ENCODE measurements around the gene AZIN2.

AZIN2 gene

DNA sequence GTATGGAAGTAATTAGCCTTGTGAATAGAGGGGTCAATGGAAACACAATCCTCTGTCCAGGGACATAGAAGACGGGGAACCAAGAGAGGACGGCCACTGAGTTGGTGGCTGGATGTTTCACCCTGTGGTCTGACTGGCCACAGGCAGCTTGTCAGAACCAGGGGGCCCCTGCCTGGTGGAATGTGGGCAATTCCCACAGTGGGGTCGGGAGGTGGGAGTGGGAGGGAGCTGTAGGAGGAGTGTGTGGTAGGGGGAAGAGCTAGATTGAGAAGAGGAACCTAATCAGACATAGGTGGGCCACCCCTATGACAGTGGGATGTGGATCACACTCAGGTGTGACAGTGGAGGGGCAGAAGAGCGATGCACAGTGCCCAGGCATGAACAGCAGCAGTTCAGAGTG, 69.6 kb downstream of the AZIN2 start:
- Histone ChIP-seq H4K20me1 (ENCODE audit: insufficient read depth, low read length) (no peaks in the 10 kb centered on the region), H3K79me2 (ENCODE audit: low read length) (no peaks in the 10 kb centered on the region), H3K9me3 (ENCODE audit: insufficient read depth, low read length) (no peaks in the 10 kb centered on the region), H3K4me2 (ENCODE audit: low read length) (no peak overlapping the region), H3K36me3 (replicated peaks; ENCODE audit: low read depth, low read length) (no peaks in the 10 kb centered on the region), H3K9ac (ENCODE audit: low read length) (no peak overlapping the region), H2AFZ (ENCODE audit: low read depth, low read length) (no peak overlapping the region), H3K27ac (ENCODE audit: low read length) (no peak overlapping the region), H3K27me3 (ENCODE audit: low read depth, low read length) (no peaks in the 10 kb centered on the region), H3K4me1 (ENCODE audit: low read length) (no peaks in the 10 kb centered on the region), H3K4me3 (ENCODE audit: low read length) (no peak overlapping the region)
- TF ChIP-seq, protein P1, sequence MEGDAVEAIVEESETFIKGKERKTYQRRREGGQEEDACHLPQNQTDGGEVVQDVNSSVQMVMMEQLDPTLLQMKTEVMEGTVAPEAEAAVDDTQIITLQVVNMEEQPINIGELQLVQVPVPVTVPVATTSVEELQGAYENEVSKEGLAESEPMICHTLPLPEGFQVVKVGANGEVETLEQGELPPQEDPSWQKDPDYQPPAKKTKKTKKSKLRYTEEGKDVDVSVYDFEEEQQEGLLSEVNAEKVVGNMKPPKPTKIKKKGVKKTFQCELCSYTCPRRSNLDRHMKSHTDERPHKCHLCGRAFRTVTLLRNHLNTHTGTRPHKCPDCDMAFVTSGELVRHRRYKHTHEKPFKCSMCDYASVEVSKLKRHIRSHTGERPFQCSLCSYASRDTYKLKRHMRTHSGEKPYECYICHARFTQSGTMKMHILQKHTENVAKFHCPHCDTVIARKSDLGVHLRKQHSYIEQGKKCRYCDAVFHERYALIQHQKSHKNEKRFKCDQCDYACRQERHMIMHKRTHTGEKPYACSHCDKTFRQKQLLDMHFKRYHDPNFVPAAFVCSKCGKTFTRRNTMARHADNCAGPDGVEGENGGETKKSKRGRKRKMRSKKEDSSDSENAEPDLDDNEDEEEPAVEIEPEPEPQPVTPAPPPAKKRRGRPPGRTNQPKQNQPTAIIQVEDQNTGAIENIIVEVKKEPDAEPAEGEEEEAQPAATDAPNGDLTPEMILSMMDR (IDR thresholded peaks at IDR 0.05; ENCODE audit: low read depth, low read length) = no peak
- no peak for TF ChIP-seq EZH2phosphoT487 (IDR thresholded peaks at IDR 0.05; ENCODE audit: low read depth)

DNA sequence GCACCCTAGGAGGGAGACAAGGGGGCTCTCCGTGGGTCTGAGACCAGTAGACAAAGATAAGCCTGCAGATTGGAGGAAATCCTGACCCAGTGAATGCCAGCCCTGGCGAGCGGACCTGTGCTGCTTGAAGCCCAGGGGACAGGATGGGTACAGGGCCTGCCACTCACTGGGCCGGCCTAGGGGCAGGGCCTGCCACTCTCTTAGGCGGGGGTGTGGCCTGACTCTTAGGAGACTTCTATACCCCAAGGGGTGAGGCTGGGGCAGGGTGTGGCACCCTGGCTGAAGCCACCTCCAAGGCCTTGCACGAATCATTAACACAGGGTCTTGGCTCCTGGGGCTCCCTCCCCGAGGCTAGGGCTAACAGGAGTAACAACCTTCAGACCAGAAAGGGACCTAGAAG, 70.2 kb downstream of the AZIN2 start:
- Histone ChIP-seq H4K20me1 (ENCODE audit: insufficient read depth, low read length) (no peaks in the 10 kb centered on the region), H3K9me3 (ENCODE audit: insufficient read depth, low read length) (no peaks in the 10 kb centered on the region), H3K4me1 (ENCODE audit: low read length) (no peaks in the 10 kb centered on the region), H3K27me3 (ENCODE audit: low read depth, low read length) (no peaks in the 10 kb centered on the region), H3K9ac (ENCODE audit: low read length) (no peak overlapping the region), H2AFZ (ENCODE audit: low read depth, low read length) (no peak overlapping the region), H3K79me2 (ENCODE audit: low read length) (no peaks in the 10 kb centered on the region), H3K4me2 (ENCODE audit: low read length) (no peak overlapping the region), H3K4me3 (ENCODE audit: low read length) (no peak overlapping the region), H3K36me3 (replicated peaks; ENCODE audit: low read depth, low read length) (no peaks in the 10 kb centered on the region), H3K27ac (ENCODE audit: low read length) (no peak overlapping the region)
- no peak for TF ChIP-seq EZH2phosphoT487 (IDR thresholded peaks at IDR 0.05; ENCODE audit: low read depth)
- TF ChIP-seq, protein P1 (IDR thresholded peaks at IDR 0.05; ENCODE audit: low read depth, low read length) = no peak

DNA sequence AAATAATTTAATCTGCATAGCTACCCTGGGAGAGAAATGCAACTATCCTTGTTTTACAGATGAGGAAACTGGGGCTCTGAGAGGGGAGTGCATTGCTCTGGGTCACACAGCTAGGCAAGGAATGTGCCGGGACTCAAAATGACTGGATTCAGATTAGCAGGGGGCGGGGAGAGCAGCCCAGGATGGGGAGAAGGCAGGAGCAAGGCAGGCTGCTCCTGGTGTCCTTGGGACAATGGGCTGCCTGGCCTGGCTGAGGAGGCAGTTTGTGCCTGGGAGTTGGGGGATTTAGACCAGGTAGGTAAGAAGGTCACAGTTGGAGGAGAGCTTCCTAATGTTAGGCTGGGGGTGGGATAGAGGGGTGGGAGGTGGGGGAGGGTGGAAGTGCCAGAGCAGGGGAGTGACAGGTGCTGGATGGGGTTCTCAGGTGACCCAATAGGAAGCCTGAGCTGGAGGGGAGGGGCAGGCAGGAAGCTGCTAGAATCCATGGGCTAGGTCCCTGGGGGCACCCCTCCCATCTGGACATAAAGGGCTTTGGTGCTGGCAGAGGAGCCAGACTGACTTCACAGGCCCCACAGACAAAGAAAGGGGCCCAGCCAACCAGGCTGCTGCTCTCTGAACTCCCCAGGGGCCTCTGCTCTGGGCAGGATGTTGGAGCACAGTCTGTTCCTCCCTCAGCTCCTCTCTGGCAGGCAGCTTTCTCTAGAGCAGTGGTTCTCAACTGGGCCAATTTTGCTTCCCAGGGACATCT, 71.9 kb downstream of the AZIN2 start:
- H3K27ac ChIP-seq (ENCODE audit: low read length) = no peak overlapping the region
- H3K4me2 ChIP-seq (ENCODE audit: low read length) = no peak overlapping the region
- TF ChIP-seq EZH2phosphoT487 (IDR thresholded peaks at IDR 0.05; ENCODE audit: low read depth) = no peak
- TF ChIP-seq, protein P1 (IDR thresholded peaks at IDR 0.05; ENCODE audit: low read depth, low read length) = no peak
- H3K4me3 ChIP-seq (ENCODE audit: low read length) = no peak overlapping the region
- no peak overlapping the region for H2AFZ ChIP-seq (ENCODE audit: low read depth, low read length)
- H3K36me3 ChIP-seq (replicated peaks; ENCODE audit: low read depth, low read length) = no peaks in the 10 kb centered on the region
- no peaks in the 10 kb centered on the region for H3K4me1 ChIP-seq (ENCODE audit: low read length)
- no peaks in the 10 kb centered on the region for H3K79me2 ChIP-seq (ENCODE audit: low read length)
- no peaks in the 10 kb centered on the region for H4K20me1 ChIP-seq (ENCODE audit: insufficient read depth, low read length)
- H3K9me3 ChIP-seq (ENCODE audit: insufficient read depth, low read length) = no peaks in the 10 kb centered on the region
- no peak overlapping the region for H3K9ac ChIP-seq (ENCODE audit: low read length)
- H3K27me3 ChIP-seq (ENCODE audit: low read depth, low read length) = no peaks in the 10 kb centered on the region

DNA sequence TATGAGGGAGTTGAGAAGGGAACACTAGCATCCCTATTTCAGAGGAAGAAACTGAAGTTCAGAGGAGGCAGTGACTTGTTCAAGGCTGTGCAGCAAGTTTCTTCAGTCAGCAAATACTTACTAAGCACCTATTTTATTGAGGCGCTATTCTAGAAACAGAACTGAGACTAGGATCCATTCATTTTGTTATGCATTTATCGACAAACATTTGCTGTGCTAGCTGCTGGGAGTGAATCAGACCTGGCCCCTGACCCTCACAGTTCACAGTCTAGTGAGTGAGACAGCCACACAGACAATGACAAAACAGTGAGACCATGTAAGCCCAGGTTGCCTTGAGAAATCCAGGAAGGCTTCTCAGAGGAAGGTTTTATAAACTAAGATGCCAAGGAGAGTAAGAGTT, 72.7 kb downstream of the AZIN2 start:
- H4K20me1 ChIP-seq (ENCODE audit: insufficient read depth, low read length) = no peaks in the 10 kb centered on the region
- H3K4me1 ChIP-seq (ENCODE audit: low read length) = no peaks in the 10 kb centered on the region
- no peak overlapping the region for H3K27ac ChIP-seq (ENCODE audit: low read length)
- no peaks in the 10 kb centered on the region for H3K9me3 ChIP-seq (ENCODE audit: insufficient read depth, low read length)
- no peaks in the 10 kb centered on the region for H3K27me3 ChIP-seq (ENCODE audit: low read depth, low read length)
- no peak overlapping the region for H2AFZ ChIP-seq (ENCODE audit: low read depth, low read length)
- no peaks in the 10 kb centered on the region for H3K79me2 ChIP-seq (ENCODE audit: low read length)
- H3K4me3 ChIP-seq (ENCODE audit: low read length) = no peak overlapping the region
- no peak overlapping the region for H3K9ac ChIP-seq (ENCODE audit: low read length)
- no peak overlapping the region for H3K4me2 ChIP-seq (ENCODE audit: low read length)
- TF ChIP-seq, protein P1 (IDR thresholded peaks at IDR 0.05; ENCODE audit: low read depth, low read length) = no peak
- TF ChIP-seq EZH2phosphoT487 (IDR thresholded peaks at IDR 0.05; ENCODE audit: low read depth) = no peak
- H3K36me3 ChIP-seq (replicated peaks; ENCODE audit: low read depth, low read length) = no peaks in the 10 kb centered on the region
